Stomach (tissue), 9 donors: ENCODE data around the gene FMN1. TPM values are rescaled to one million over a fixed set of nuclear protein-coding genes. Genes with fewer than 3 reads are reported as not detected.

ENCODE experiments used
- DNase-seq, 2 donors: peaks; one replicate each; pipeline versions ENCODE4 v3.0.0 to v3.0.0-alpha.2; 2013 to 2019
- H3K27ac ChIP-seq, 5 donors: fragments of 200-600 bp in 4 of 5; sonication (generic) in 4 of 5; one replicate each; pipeline ENCODE4 v1.5.1; 2013 to 2019; ENCODE audit warnings: mild to moderate bottlenecking in 1 of 5, moderate library complexity in 1 of 5
- H3K27me3 ChIP-seq, 3 donors: fragments of 200-600 bp; sonication (generic); one replicate each; pipeline ENCODE4 v1.5.1; 2017 to 2019; ENCODE audit warnings: mixed run types in 1 of 3
- H3K36me3 ChIP-seq, 4 donors: fragments of 200-600 bp; sonication (generic); 1 replicate in 3 of 4; 2 replicates in 1 of 4; pipeline ENCODE4 v1.5.1; 2016 to 2019
- H3K4me1 ChIP-seq, 4 donors: fragments of 200-600 bp; sonication (generic); one replicate each; pipeline ENCODE4 v1.5.1; 2016 to 2019
- H3K4me3 ChIP-seq, 4 donors: fragments of 200-600 bp; sonication (generic) in 3 of 4; one replicate each; pipeline ENCODE4 v1.5.1; 2016 to 2019; ENCODE audit warnings: mild to moderate bottlenecking in 1 of 4
- H3K9me3 ChIP-seq, 4 donors: fragments of 200-600 bp; sonication (generic); one replicate each; pipeline ENCODE4 v1.5.1; 2016 to 2019
- EP300 ChIP-seq: sonication (generic); formaldehyde crosslinking; IDR thresholded peaks from one replicate; pipeline ENCODE4 v1.6.1; 2017; ENCODE audit warnings: antibody characterized with exemption
- POLR2A ChIP-seq, 4 donors: fragments of 450-650 bp; IDR thresholded peaks; one replicate each; pipeline ENCODE4 v1.6.1; 2016; ENCODE audit warnings: antibody characterized with exemption in 4 of 4, control low read depth in 2 of 4, mild to moderate bottlenecking in 1 of 4, moderate library complexity in 1 of 4
- POLR2AphosphoS5 ChIP-seq, 3 donors: sonication (generic); formaldehyde crosslinking; IDR thresholded peaks; one replicate each; pipeline ENCODE4 v1.6.1; 2016; ENCODE audit warnings: antibody characterized with exemption in 3 of 3
- WGBS, 5 donors: extraction: QIAGEN DNeasy Blood & Tissue Kit in 3 of 5; methylation state at CpG; one replicate each; pipeline versions ENCODE4 v1.1.5 to v1.1.7; 2013 to 2018; 5-methylcytosine and 5-hydroxymethylcytosine counted together
- intact Hi-C: fragments of 100-400 bp; cut with DNase I; formaldehyde crosslinking; loops from one replicate; pipeline ENCODE4 v1.15.1; 2023; ENCODE audit warnings: low total_unique reads
- polyA plus RNA-seq, 3 donors: library from polyadenylated mRNA; stranded (reverse); fragments of 200-250 nt; gene quantifications; one replicate each; pipeline ENCODE4 v1.2.3, GENCODE V29; 2013
- total RNA-seq, 5 donors: library from RNA; depleted of rRNA; stranded (reverse); fragments of >200 nt; gene quantifications; one replicate each; pipeline versions ENCODE4 v1.1.0 to v1.2.3, GENCODE V29; 2014 to 2016
- TF ChIP-seq, protein P1 (sequence below), 7 experiments: fragments of 450-650 bp in 4 of 7; fragments of 200-600 bp in 3 of 7; sonication (generic) in 3 of 7; IDR thresholded peaks; one replicate each; pipeline ENCODE4 v1.5.1; 2016 to 2019; ENCODE audit warnings: antibody characterized with exemption in 7 of 7, control low read depth in 2 of 7, mild to moderate bottlenecking in 1 of 7
- donor health status: healthy with polysubstance abuse.
- donor health status: Bipolar disorder and iron deficiency.
- donor health status: healthy.

FMN1 gene
- total and polyA plus RNA-seq, 8 donors, result 0.40 to 58.0 (median 22.9) TPM

DNA sequence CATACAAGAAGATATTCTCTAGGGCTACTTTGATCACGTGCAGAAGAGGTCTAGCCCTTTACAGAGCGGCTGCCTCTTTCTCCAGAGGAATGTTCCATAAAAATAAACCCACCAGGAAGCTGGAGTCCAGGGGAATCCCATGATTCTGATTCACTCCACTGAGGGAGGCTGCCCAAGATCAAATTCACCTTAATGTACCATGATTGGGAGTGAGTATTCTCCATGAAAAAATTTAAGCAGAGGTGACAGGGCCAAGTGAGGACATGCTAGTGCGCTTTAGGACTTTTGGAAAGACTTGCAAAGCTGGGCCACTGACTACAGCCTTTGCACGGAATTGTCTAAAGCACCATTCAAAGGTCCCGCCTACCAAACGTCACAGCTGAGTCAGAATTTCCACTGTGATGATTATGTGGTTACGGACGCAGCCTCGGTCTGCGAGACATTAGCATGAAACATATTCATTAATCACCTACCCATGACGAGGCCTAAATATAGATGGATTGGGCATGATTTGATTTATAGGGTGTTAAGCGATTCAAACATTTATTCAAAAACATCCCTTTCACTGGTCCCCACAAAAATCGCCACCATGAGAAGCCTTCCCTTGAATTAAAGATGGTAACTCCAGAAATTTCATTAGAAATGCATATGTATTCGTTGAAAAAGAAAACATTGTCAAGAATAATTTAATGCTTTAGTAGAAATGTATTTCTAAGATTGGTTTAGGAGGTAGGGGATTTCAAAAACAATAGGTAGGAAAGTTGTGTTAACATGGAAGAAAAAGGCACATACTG lies 324.1 kb downstream of the FMN1 start:
- WGBS, 5 donors, result 71 to 87% (median 85%) methylated on average over 14 of the region's 14 CpGs
- Histone ChIP-seq H3K27me3 (no peaks in the 10 kb centered on the region), H3K9me3 (no peaks in the 10 kb centered on the region), H3K36me3 (peaks cover 0 to 10% (median 0%) of the 10 kb centered on the region in 4 donors), H3K4me3 (no peak overlapping the region), H3K27ac (peak overlapping the region in 4 of 5 donors; percentile 61 to 82 (median 77)), H3K4me1 (peaks cover 0 to 34% (median 15%) of the 10 kb centered on the region in 4 donors)
- intact Hi-C loops, result loop anchor here (10.0 kb wide), 1 partner anchor 64 kb away; no protein-coding TSS in a partner anchor
- peak in 1 of 2 donors; percentile 30 for DNase-seq
- TF ChIP-seq POLR2A (IDR thresholded peaks at IDR 0.05), result no peak
- TF ChIP-seq EP300, result peak; percentile 95
- TF ChIP-seq, protein P1, sequence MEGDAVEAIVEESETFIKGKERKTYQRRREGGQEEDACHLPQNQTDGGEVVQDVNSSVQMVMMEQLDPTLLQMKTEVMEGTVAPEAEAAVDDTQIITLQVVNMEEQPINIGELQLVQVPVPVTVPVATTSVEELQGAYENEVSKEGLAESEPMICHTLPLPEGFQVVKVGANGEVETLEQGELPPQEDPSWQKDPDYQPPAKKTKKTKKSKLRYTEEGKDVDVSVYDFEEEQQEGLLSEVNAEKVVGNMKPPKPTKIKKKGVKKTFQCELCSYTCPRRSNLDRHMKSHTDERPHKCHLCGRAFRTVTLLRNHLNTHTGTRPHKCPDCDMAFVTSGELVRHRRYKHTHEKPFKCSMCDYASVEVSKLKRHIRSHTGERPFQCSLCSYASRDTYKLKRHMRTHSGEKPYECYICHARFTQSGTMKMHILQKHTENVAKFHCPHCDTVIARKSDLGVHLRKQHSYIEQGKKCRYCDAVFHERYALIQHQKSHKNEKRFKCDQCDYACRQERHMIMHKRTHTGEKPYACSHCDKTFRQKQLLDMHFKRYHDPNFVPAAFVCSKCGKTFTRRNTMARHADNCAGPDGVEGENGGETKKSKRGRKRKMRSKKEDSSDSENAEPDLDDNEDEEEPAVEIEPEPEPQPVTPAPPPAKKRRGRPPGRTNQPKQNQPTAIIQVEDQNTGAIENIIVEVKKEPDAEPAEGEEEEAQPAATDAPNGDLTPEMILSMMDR (IDR thresholded peaks at IDR 0.05), result no peak
- peak; percentile 32 to 79 (median 55) for TF ChIP-seq POLR2AphosphoS5 (IDR thresholded peaks at IDR 0.05)

DNA sequence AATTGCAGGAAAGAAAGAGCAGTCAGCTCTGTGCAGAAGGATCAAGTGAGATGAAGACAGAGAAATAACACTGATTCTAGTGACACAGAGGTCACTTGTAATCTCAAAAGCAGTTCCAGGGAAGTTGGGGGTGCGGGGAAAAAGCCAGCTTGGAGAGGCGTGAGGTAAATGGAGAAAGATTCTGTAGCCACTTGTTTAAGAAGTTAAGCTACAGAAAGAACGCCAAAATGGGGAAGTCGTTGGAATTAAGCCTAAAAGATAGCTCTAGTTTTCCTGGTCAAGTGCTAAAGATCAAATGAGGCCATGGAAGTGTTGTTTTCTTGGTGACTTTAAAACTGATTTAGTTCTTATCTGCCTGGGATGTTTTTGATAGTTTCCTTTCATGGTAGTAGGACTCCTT lies 324.7 kb downstream of the FMN1 start:
- Histone ChIP-seq H3K9me3 (no peaks in the 10 kb centered on the region), H3K4me1 (peaks cover 0 to 30% (median 13%) of the 10 kb centered on the region in 4 donors), H3K4me3 (no peak overlapping the region), H3K27me3 (no peaks in the 10 kb centered on the region), H3K27ac (peak overlapping the region in 4 of 5 donors; percentile 61 to 82 (median 77)), H3K36me3 (peaks cover 0 to 10% (median 0%) of the 10 kb centered on the region in 4 donors)
- no peak for TF ChIP-seq POLR2AphosphoS5 (IDR thresholded peaks at IDR 0.05)
- TF ChIP-seq EP300, result no peak
- TF ChIP-seq POLR2A (IDR thresholded peaks at IDR 0.05), result no peak
- TF ChIP-seq, protein P1 (IDR thresholded peaks at IDR 0.05), result no peak
- WGBS, 5 donors, result 47 to 71% (median 66%) methylated on average over 4 of the region's 4 CpGs
- DNase-seq, result no peak
- intact Hi-C loops, result loop anchor here (10.0 kb wide), 1 partner anchor 65 kb away; no protein-coding TSS in a partner anchor

DNA sequence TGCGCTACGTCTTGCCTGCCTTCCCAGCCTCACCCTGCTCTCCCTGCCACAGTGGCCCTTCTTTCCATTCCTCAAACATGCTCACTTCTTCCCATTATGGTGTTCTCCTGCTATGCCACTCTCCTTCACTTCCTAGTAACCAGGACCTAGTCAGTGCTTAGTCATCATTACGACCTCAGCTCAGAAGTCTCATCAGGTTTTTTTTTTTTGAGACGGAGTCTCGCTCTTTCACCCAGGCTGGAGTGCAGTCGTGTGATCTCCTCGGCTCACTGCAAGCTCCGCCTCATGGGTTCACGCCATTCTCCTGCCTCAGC lies 327.2 kb downstream of the FMN1 start:
- peaks cover 0 to 10% (median 0%) of the 10 kb centered on the region in 4 donors for H3K36me3 ChIP-seq
- H3K4me1 ChIP-seq, result peaks cover 0 to 26% (median 9%) of the 10 kb centered on the region in 4 donors
- no peak overlapping the region for H3K4me3 ChIP-seq
- no peaks in the 10 kb centered on the region for H3K9me3 ChIP-seq
- DNase-seq, result no peak
- H3K27ac ChIP-seq, result peak overlapping the region in 3 of 5 donors; percentile 54 to 65 (median 57)
- intact Hi-C loops, result no loop called here
- no peaks in the 10 kb centered on the region for H3K27me3 ChIP-seq
- WGBS, 5 donors, result 76 to 94% (median 88%) methylated on average over 9 of the region's 9 CpGs
- peak in 1 of 3 donors; percentile 15 for TF ChIP-seq POLR2AphosphoS5 (IDR thresholded peaks at IDR 0.05)
- TF ChIP-seq EP300, result no peak
- TF ChIP-seq, protein P1 (IDR thresholded peaks at IDR 0.05), result no peak
- no peak for TF ChIP-seq POLR2A (IDR thresholded peaks at IDR 0.05)

DNA sequence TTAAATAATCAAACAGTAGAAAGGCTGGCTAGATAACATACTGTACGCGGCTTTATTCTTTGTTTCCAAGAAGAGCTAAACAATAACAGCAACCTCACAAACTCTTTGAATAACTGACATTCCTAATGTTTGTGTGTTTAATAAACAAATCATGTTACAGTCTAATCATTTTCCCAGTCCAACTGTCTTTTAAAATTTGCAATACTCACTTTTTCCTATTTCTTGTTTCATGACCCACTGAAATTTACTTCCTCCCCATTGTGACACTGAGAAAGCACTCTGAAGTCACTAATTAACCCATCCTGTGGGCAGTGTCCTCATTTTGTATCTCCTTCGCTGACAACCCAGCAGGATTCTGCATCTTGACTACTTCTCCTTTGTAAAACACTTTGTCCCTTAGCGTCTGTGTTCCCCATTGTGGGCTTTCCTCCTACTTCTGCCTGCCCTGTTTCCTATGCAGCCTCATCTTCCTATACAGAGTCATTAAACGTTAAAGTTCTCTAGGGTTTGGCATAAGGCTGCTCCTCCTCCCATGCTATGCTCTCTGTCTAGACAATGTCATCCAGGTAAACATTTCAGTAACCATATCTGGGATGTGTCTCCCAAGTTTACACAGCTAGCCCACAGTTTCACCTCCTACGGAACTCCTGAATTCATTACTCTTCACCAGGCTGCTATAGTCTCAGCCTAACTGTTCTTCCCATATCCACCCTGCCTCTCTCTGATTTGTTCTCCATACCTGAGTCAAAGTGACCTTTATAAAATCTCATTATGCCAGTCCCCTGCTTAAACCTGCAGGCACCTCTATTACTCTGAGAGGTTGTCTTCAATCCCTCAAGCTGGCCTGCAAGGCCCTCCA lies 327.8 kb downstream of the FMN1 start:
- Histone ChIP-seq H3K9me3 (no peaks in the 10 kb centered on the region), H3K4me3 (no peak overlapping the region), H3K4me1 (peaks cover 0 to 26% (median 10%) of the 10 kb centered on the region in 4 donors), H3K27me3 (no peaks in the 10 kb centered on the region), H3K27ac (peak overlapping the region in 4 of 5 donors; percentile 30 to 65 (median 56)), H3K36me3 (peaks cover 0 to 15% (median 0%) of the 10 kb centered on the region in 4 donors)
- intact Hi-C loops, result no loop called here
- no peak for TF ChIP-seq POLR2AphosphoS5 (IDR thresholded peaks at IDR 0.05)
- TF ChIP-seq EP300, result no peak
- no peak for TF ChIP-seq POLR2A (IDR thresholded peaks at IDR 0.05)
- TF ChIP-seq, protein P1 (IDR thresholded peaks at IDR 0.05), result no peak
- WGBS, 5 donors, result 42 to 62% (median 54%) methylated on average over 6 of the region's 6 CpGs
- no peak for DNase-seq
